ENCODE measurements around the gene ARHGEF33. TPM values are rescaled to one million over a fixed set of nuclear protein-coding genes. Genes with fewer than 3 reads are reported as not detected.

The ARHGEF33 gene
- total RNA-seq, 1 donor from 2014 or later, result 0.83 TPM

DNA sequence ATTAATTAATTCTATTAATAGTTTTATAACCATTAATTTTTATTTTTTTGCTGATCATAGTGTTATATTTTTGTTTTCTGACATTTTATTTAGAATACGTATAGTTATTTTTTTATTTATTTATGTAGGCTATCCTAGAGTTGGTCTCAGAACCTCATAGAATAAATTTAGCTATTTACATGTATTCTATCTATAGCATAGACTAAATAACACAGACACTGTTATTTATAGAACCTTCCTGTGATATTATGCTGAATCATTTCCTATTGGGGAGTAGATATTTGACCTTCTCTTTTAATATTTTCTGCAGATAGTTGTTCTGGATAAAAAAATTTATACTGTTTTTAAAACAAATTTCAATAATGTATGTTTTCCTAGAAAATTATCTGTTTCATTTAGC is 20.2 kb downstream of the ARHGEF33 start:
- Mint-ChIP-seq H3K4me3 (no peak overlapping the region), H3K27me3 (ENCODE audit: low read depth) (no peaks in the 10 kb centered on the region), H3K36me3 (no peaks in the 10 kb centered on the region), H3K27ac (no peak overlapping the region), H3K4me1 (peaks cover 2% of the 10 kb centered on the region), H3K9me3 (no peaks in the 10 kb centered on the region)
- no peak for DNase-seq (ENCODE audit: low spot score in 2 of 2, unreplicated experiment in 2 of 2)
- TF ChIP-seq, protein P1, sequence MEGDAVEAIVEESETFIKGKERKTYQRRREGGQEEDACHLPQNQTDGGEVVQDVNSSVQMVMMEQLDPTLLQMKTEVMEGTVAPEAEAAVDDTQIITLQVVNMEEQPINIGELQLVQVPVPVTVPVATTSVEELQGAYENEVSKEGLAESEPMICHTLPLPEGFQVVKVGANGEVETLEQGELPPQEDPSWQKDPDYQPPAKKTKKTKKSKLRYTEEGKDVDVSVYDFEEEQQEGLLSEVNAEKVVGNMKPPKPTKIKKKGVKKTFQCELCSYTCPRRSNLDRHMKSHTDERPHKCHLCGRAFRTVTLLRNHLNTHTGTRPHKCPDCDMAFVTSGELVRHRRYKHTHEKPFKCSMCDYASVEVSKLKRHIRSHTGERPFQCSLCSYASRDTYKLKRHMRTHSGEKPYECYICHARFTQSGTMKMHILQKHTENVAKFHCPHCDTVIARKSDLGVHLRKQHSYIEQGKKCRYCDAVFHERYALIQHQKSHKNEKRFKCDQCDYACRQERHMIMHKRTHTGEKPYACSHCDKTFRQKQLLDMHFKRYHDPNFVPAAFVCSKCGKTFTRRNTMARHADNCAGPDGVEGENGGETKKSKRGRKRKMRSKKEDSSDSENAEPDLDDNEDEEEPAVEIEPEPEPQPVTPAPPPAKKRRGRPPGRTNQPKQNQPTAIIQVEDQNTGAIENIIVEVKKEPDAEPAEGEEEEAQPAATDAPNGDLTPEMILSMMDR (IDR thresholded peaks at IDR 0.05; ENCODE audit: unreplicated experiment), result no peak

DNA sequence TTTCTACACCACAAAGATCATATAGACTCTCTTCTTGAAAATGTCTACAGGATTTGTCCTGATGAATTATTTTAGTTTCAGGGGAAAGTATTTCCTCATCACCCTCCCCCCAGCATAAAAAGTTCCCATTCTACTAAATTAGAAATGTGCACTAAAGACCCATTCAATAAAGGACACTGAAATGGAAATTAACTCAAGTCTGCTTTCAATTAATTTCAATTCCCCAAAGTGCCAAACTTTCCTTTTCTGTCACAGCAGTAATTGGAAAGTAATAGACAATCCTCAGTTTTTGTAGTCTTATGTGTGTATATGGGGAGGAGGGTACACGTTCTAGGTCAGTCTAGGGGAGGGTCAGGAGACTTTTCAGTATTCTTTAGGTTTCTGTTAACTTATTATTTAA is 21.5 kb downstream of the ARHGEF33 start:
- H3K27ac Mint-ChIP-seq, result no peak overlapping the region
- DNase-seq (ENCODE audit: low spot score in 2 of 2, unreplicated experiment in 2 of 2), result no peak
- no peaks in the 10 kb centered on the region for H3K36me3 Mint-ChIP-seq
- TF ChIP-seq, protein P1 (IDR thresholded peaks at IDR 0.05; ENCODE audit: unreplicated experiment), result no peak
- no peak overlapping the region for H3K4me3 Mint-ChIP-seq
- H3K9me3 Mint-ChIP-seq, result no peaks in the 10 kb centered on the region
- peaks cover 2% of the 10 kb centered on the region for H3K4me1 Mint-ChIP-seq
- H3K27me3 Mint-ChIP-seq (ENCODE audit: low read depth), result no peaks in the 10 kb centered on the region

DNA sequence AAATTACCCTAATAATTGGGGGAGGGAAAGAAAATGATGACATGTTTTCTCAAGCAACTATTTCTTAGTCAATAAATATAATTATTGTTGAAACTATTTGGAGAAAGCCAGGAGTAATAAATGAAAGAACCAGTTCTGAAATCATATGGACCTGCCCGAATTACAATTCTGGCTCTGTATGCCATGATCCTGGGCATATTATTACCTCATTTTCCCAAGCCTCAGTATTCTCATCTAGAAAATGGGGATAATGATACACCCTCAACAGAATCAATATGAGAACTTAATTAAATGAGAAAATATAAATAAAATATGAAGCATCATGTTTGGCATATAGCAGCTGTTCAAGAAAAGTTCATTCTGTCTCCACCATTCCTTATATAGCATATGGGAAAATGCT is 22.9 kb downstream of the ARHGEF33 start:
- TF ChIP-seq, protein P1 (IDR thresholded peaks at IDR 0.05; ENCODE audit: unreplicated experiment), result no peak
- Mint-ChIP-seq H3K4me3 (no peak overlapping the region), H3K27ac (no peak overlapping the region), H3K4me1 (peaks cover 2% of the 10 kb centered on the region), H3K9me3 (no peaks in the 10 kb centered on the region), H3K27me3 (ENCODE audit: low read depth) (no peaks in the 10 kb centered on the region), H3K36me3 (no peaks in the 10 kb centered on the region)
- DNase-seq (ENCODE audit: low spot score in 2 of 2, unreplicated experiment in 2 of 2), result no peak

DNA sequence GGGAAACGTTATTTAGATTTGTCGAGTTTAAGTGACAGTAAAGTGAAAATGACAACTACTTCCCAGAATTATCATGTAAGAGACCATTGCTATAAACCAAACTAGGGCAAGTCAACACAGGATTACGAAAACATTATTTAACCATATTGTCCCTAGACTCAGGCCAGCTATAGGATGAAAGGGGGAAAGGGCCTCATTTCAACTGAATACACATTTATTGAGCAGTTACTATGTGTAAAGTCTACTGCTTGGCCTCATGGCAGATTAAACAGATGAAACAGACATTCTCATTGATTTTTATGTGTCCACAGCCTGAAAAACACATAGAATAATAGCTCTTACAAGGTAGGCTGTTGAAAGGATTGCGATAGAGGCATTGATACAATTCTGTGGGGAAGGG is 32.7 kb downstream of the ARHGEF33 start:
- Mint-ChIP-seq H3K4me3 (no peak overlapping the region), H3K27ac (no peak overlapping the region), H3K9me3 (no peaks in the 10 kb centered on the region), H3K27me3 (ENCODE audit: low read depth) (no peaks in the 10 kb centered on the region), H3K36me3 (no peaks in the 10 kb centered on the region), H3K4me1 (no peaks in the 10 kb centered on the region)
- DNase-seq (ENCODE audit: low spot score in 2 of 2, unreplicated experiment in 2 of 2), result no peak
- TF ChIP-seq, protein P1 (IDR thresholded peaks at IDR 0.05; ENCODE audit: unreplicated experiment), result no peak

DNA sequence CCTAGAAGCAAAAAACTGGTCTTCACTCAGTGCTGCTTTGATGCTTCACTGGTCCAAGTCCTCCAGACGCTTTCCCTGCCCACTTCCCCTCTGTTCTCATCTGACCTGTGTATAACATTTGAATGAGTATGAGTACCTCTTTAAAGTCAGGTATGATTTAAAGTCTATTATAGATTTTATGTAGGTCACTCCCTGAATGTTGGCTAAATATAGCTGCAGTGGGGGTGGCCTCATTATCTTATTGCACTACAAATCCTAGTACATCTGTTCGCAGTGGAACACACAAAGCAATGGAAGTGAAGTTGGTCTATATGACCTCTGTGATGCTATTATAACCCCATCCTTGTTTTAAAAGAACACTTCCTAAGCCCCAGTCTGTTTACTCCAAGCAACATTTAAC is 33.2 kb downstream of the ARHGEF33 start:
- TF ChIP-seq, protein P1 (IDR thresholded peaks at IDR 0.05; ENCODE audit: unreplicated experiment), result no peak
- Mint-ChIP-seq H3K27me3 (ENCODE audit: low read depth) (no peaks in the 10 kb centered on the region), H3K9me3 (no peaks in the 10 kb centered on the region), H3K4me1 (no peaks in the 10 kb centered on the region), H3K4me3 (no peak overlapping the region), H3K27ac (no peak overlapping the region), H3K36me3 (no peaks in the 10 kb centered on the region)
- no peak for DNase-seq (ENCODE audit: low spot score in 2 of 2, unreplicated experiment in 2 of 2)

DNA sequence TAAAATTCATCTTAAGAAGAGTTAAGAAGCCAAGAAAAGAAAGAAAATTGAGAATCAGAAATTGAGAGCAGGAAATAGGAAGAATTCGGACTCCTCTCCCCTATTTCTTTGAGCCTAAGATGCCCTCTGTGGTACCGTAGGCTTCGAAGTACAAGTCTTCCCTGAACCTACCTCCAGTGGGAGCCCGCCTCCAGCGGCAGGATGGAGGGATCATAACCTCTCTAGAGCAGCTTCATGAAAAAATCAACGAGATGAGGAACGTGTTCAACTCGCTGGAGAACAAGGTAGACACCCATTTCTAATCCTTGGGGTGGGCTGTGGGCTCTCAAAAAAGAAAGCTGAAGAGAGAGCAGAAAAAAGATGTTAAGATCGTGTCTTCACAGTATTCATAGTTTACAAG is 36.3 kb downstream of the ARHGEF33 start:
- Mint-ChIP-seq H3K27ac (no peak overlapping the region), H3K27me3 (ENCODE audit: low read depth) (no peaks in the 10 kb centered on the region), H3K4me1 (peaks cover 2% of the 10 kb centered on the region), H3K9me3 (no peaks in the 10 kb centered on the region), H3K4me3 (no peak overlapping the region), H3K36me3 (no peaks in the 10 kb centered on the region)
- DNase-seq (ENCODE audit: low spot score in 2 of 2, unreplicated experiment in 2 of 2), result no peak
- TF ChIP-seq, protein P1 (IDR thresholded peaks at IDR 0.05; ENCODE audit: unreplicated experiment), result no peak
